CD4-positive, alpha-beta T cell (primary cell): Measurements from ENCODE around the gene NAA11. TPM values are rescaled to one million over a fixed set of nuclear protein-coding genes. Genes with fewer than 3 reads are reported as not detected.
A peak's percentile ranks its signal among the peaks of the same experiment; 100 is the strongest.

Experiments used
- ATAC-seq: fragments of 200-7000 bp; cut with Tn5 transposase; one replicate; pipeline ENCODE4 v1.10.0; 2022; ENCODE audit warnings: mild to moderate bottlenecking; ENCODE audit not compliant: poor library complexity
- CTCF ChIA-PET: fragments of 350-600 bp; sonication (Branson Sonifier 250); formaldehyde crosslinking; loops from one replicate; lab custom pipeline; 2021; ENCODE audit warnings: antibody characterized with exemption, inconsistent platforms; lab: Charles Lee
- POLR2A ChIA-PET: fragments of 350-600 bp; sonication (Branson Sonifier 250); formaldehyde crosslinking; loops from one replicate; lab custom pipeline; 2021; ENCODE audit warnings: antibody characterized with exemption, inconsistent platforms; lab: Charles Lee
- DNase-seq, 14 experiments: peaks; one replicate each; pipeline ENCODE4 v3.0.0-alpha.2; 2013 to 2020; ENCODE audit warnings: mixed read lengths in 2 of 14
- H3K27ac ChIP-seq, 2 donors: one replicate each; pipeline versions ENCODE4 v1.5.1 to v1.7.0; 2013; ENCODE audit warnings: low read length in 2 of 2, low read depth in 1 of 2, mild to moderate bottlenecking in 1 of 2
- H3K27me3 ChIP-seq, 2 experiments: 1 replicate in 1 of 2; 2 replicates in 1 of 2; pipeline versions ENCODE4 v1.6.1 to v1.7.0; 2013; ENCODE audit warnings: low read length in 2 of 2, control low read depth in 1 of 2, mild to moderate bottlenecking in 1 of 2, moderate library complexity in 1 of 2; ENCODE audit not compliant: insufficient read depth in 2 of 2, control insufficient read depth in 1 of 2
- H3K36me3 ChIP-seq: one replicate; pipeline ENCODE4 v1.6.1; 2013; ENCODE audit warnings: low read length, control low read depth; ENCODE audit not compliant: insufficient read depth
- H3K4me1 ChIP-seq: one replicate; pipeline ENCODE4 v1.6.1; 2013; ENCODE audit warnings: low read length, control low read depth; ENCODE audit not compliant: insufficient read depth
- H3K4me3 ChIP-seq: one replicate; pipeline ENCODE4 v1.5.1; 2013; ENCODE audit warnings: mild to moderate bottlenecking, low read length, moderate library complexity
- H3K9me3 ChIP-seq, 2 experiments: 1 replicate in 1 of 2; 2 replicates in 1 of 2; pipeline versions ENCODE4 v1.6.1 to v1.7.0; 2013; ENCODE audit warnings: low read length in 2 of 2, mild to moderate bottlenecking in 2 of 2, control low read depth in 1 of 2, moderate library complexity in 1 of 2; ENCODE audit not compliant: control insufficient read depth in 1 of 2, insufficient read depth in 1 of 2
- H3K27ac Mint-ChIP-seq: one replicate; pipeline ENCODE4 v1.8.0; 2020; ENCODE audit warnings: mixed read lengths
- H3K27me3 Mint-ChIP-seq: one replicate; pipeline ENCODE4 v1.8.0; 2021; ENCODE audit warnings: mixed read lengths
- H3K36me3 Mint-ChIP-seq: one replicate; pipeline ENCODE4 v1.8.0; 2021; ENCODE audit warnings: low read depth, mixed read lengths
- H3K4me1 Mint-ChIP-seq: one replicate; pipeline ENCODE4 v1.8.0; 2021; ENCODE audit warnings: low read depth, mixed read lengths
- H3K4me3 Mint-ChIP-seq: one replicate; pipeline ENCODE4 v1.8.0; 2020; ENCODE audit warnings: mild to moderate bottlenecking, mixed read lengths
- H3K9me3 Mint-ChIP-seq: one replicate; pipeline ENCODE4 v1.8.0; 2020; ENCODE audit warnings: mixed read lengths
- CTCF ChIP-seq: fragments of 200-600 bp; IDR thresholded peaks from one replicate; pipeline ENCODE4 v1.8.0; 2022; ENCODE audit warnings: antibody characterized with exemption, mild to moderate bottlenecking
- intact Hi-C, 2 experiments: fragments of 100-400 bp; cut with DNase I in 1 of 2; cut with micrococcal nuclease in 1 of 2; formaldehyde crosslinking; loops; one replicate each; pipeline versions ENCODE4 v1.15.1 to v1.9.0; 2023 to 2025; cut with DNase I, micrococcal nuclease
- total RNA-seq, 174 experiments: library from RNA in 2 of 174; stranded (reverse) in 2 of 174; gene quantifications; one replicate each; pipeline ENCODE4 v1.2.3 and lab custom pipeline; 2021 to 2026

Gene NAA11
- total RNA-seq, 2 experiments from 2014 or later: not detected

GRCh38 chr4:79298484-79298883, 27.4 kb downstream of the NAA11 start:
- H3K27ac Mint-ChIP-seq: no peak overlapping the region
- H3K36me3 Mint-ChIP-seq: no peaks in the 10 kb centered on the region
- ATAC-seq (no peak), DNase-seq (peak in 1 of 14 experiments; percentile 4)
- TF ChIP-seq CTCF: no peak
- ChIA-PET POLR2A (no interaction called here), CTCF (no interaction called here)
- H3K36me3 ChIP-seq: no peaks in the 10 kb centered on the region
- no peak overlapping the region for H3K4me3 Mint-ChIP-seq
- no peak overlapping the region for H3K4me3 ChIP-seq
- no peaks in the 10 kb centered on the region for H3K9me3 Mint-ChIP-seq
- H3K4me1 Mint-ChIP-seq: no peaks in the 10 kb centered on the region
- intact Hi-C loops: no loop called here
- H3K4me1 ChIP-seq: no peaks in the 10 kb centered on the region
- H3K9me3 ChIP-seq: peaks cover 0 to 12% of the 10 kb centered on the region in 2 experiments
- no peaks in the 10 kb centered on the region for H3K27me3 ChIP-seq
- H3K27me3 Mint-ChIP-seq: no peaks in the 10 kb centered on the region
- H3K27ac ChIP-seq: no peak overlapping the region

- intact Hi-C loops: no loop called here
- ATAC-seq: no peak
- Mint-ChIP-seq H3K4me1 (no peaks in the 10 kb centered on the region), H3K4me3 (no peak overlapping the region), H3K36me3 (no peaks in the 10 kb centered on the region), H3K9me3 (no peaks in the 10 kb centered on the region), H3K27ac (no peak overlapping the region), H3K27me3 (no peaks in the 10 kb centered on the region)
- Histone ChIP-seq H3K4me3 (no peak overlapping the region), H3K27ac (no peak overlapping the region), H3K4me1 (no peaks in the 10 kb centered on the region), H3K36me3 (no peaks in the 10 kb centered on the region), H3K27me3 (no peaks in the 10 kb centered on the region), H3K9me3 (peaks cover 0 to 12% of the 10 kb centered on the region in 2 experiments)
- DNase-seq: no peak
- ChIA-PET POLR2A (no interaction called here), CTCF (no interaction called here)
- TF ChIP-seq CTCF: no peak
Observed at GRCh38 chr4:79298027-79298426, 27.8 kb downstream of the NAA11 start.

DNA sequence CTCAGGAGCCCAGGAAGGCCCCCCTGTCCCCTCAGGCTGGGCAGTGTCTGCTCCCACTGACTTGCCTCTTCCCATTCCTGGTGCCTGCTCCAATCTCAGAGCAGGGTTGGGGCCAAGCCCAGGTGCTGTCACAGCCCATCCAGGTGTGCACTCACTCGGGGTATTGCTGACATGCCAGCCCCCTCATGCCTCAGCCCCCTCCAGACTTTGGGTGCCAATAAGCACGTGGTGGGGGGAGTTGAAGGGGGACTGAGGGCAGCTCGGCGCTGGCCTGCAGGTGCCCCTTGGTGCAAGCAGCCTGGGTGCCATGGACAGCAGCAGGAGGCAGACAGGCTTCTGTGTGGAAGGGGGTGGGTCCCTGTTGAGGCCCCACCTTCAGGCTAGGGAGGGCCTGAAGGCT, 28.4 kb downstream of the NAA11 start:
- Mint-ChIP-seq H3K9me3 (no peaks in the 10 kb centered on the region), H3K27ac (no peak overlapping the region), H3K4me1 (no peaks in the 10 kb centered on the region), H3K36me3 (no peaks in the 10 kb centered on the region), H3K4me3 (no peak overlapping the region), H3K27me3 (no peaks in the 10 kb centered on the region)
- H3K9me3 ChIP-seq: peaks cover 0 to 12% of the 10 kb centered on the region in 2 experiments
- ATAC-seq (no peak), DNase-seq (peak in 1 of 14 experiments; percentile 7)
- intact Hi-C loops: no loop called here
- no peak for TF ChIP-seq CTCF
- no peaks in the 10 kb centered on the region for H3K36me3 ChIP-seq
- H3K27ac ChIP-seq: no peak overlapping the region
- no peaks in the 10 kb centered on the region for H3K27me3 ChIP-seq
- H3K4me1 ChIP-seq: no peaks in the 10 kb centered on the region
- ChIA-PET POLR2A (no interaction called here), CTCF (no interaction called here)
- no peak overlapping the region for H3K4me3 ChIP-seq
